HepG2 (cell line): ENCODE data around the gene PRSS38. TPM values are rescaled to one million over a fixed set of nuclear protein-coding genes. Genes with fewer than 3 reads are reported as not detected.

ENCODE experiments used
- ATAC-seq: fragments of 200-7000 bp; cut with Tn5 transposase; 3 replicates; pipeline ENCODE4 v1.9.1; 2020; ENCODE audit warnings: mild to moderate bottlenecking, moderate library complexity
- BruUV-seq: library from RNA; stranded (reverse); fragments of 400-500 nt; replicated peaks from 2 replicates; lab custom pipeline; 2021; lab: Mats Ljungman, UMichigan
- CTCF ChIA-PET: fragments of 300-600 bp; formaldehyde crosslinking; extraction: SDS; loops from one replicate; lab custom pipeline; 2021; ENCODE audit warnings: low total read pairs, inconsistent platforms, low intra/inter-chr PET ratio; lab: Yijun Ruan, JAX
- POLR2A ChIA-PET: fragments of 350-600 bp; sonication (Branson Sonifier 250); formaldehyde crosslinking; loops from one replicate; lab custom pipeline; 2020; ENCODE audit warnings: antibody characterized with exemption, inconsistent platforms; lab: Yijun Ruan, JAX
- DNase-seq: peaks from one replicate; pipeline ENCODE4 v3.0.0-alpha.2; 2015; ENCODE audit warnings: low spot score
- FAIRE-seq: peaks from 3 replicates; lab custom pipeline; 2011; peaks lifted over from hg19 to GRCh38; lab: Jason Lieb, UNC
- H2AFZ ChIP-seq: one replicate; pipeline ENCODE4 v1.6.1; 2011; ENCODE audit warnings: low read length, inconsistent platforms
- H3K27ac ChIP-seq: fragments of 300-600 bp; 3 replicates; pipeline ENCODE4 v1.8.0; 2011; ENCODE audit warnings: mixed run types, mild to moderate bottlenecking, mixed read lengths, low read length, inconsistent platforms; ENCODE audit not compliant: insufficient read depth; ENCODE audit errors: extremely low read length
- H3K27me3 ChIP-seq, 2 experiments: fragments of 200-600 bp in 1 of 2; 2 replicates in 1 of 2; 3 replicates in 1 of 2; pipeline versions ENCODE4 v1.6.0 to v1.8.0; 2011; ENCODE audit warnings: low read length in 2 of 2, mild to moderate bottlenecking in 2 of 2, moderate library complexity in 2 of 2, inconsistent platforms in 1 of 2; ENCODE audit not compliant: insufficient read depth in 2 of 2, control insufficient read depth in 1 of 2
- H3K36me3 ChIP-seq, 2 experiments: fragments of 200-600 bp in 1 of 2; replicated peaks in 1 of 2; 2 replicates in 1 of 2; 3 replicates in 1 of 2; pipeline versions ENCODE4 v1.5.1 to v1.8.0; 2011; ENCODE audit warnings: low read length in 2 of 2, inconsistent platforms in 1 of 2; ENCODE audit not compliant: insufficient read depth in 2 of 2, control insufficient read depth in 1 of 2
- H3K4me1 ChIP-seq: 2 replicates; pipeline ENCODE4 v1.5.1; 2012; ENCODE audit warnings: low read length, inconsistent platforms; ENCODE audit not compliant: insufficient read depth
- H3K4me2 ChIP-seq: 2 replicates; pipeline ENCODE4 v1.6.0; 2011; ENCODE audit warnings: low read depth, low read length, inconsistent platforms
- H3K4me3 ChIP-seq, 3 experiments: fragments of 200-600 bp in 1 of 3; sonication (generic), shearing (Covaris generic) in 1 of 3; replicated peaks in 1 of 3; 2 replicates each; pipeline ENCODE4 v1.5.1; 2011 to 2016; ENCODE audit warnings: low read length in 3 of 3, inconsistent platforms in 2 of 3, low read depth in 2 of 3, mild to moderate bottlenecking in 2 of 3, control low read depth in 1 of 3, mixed read lengths in 1 of 3; ENCODE audit not compliant: insufficient read depth in 1 of 3
- H3K79me2 ChIP-seq: one replicate; pipeline ENCODE4 v1.6.1; 2011; ENCODE audit warnings: low read length, inconsistent platforms; ENCODE audit not compliant: insufficient read depth
- H3K9ac ChIP-seq: 2 replicates; pipeline ENCODE4 v1.6.0; 2011; ENCODE audit warnings: mild to moderate bottlenecking, low read depth, low read length, inconsistent platforms; ENCODE audit not compliant: insufficient read depth
- H3K9me3 ChIP-seq: 2 replicates; pipeline ENCODE4 v1.5.1; 2012; ENCODE audit warnings: mild to moderate bottlenecking, low read length
- H4K20me1 ChIP-seq: 2 replicates; pipeline ENCODE4 v1.6.0; 2011; ENCODE audit warnings: inconsistent platforms, mild to moderate bottlenecking, low read length, moderate library complexity; ENCODE audit not compliant: insufficient read depth
- HIVEP1 ChIP-seq: sonication (generic); formaldehyde crosslinking; IDR thresholded peaks from 2 replicates; pipeline ENCODE4 v1.4.0; 2020; ENCODE audit warnings: mild to moderate bottlenecking, missing genetic modification reagents
- TIGD3 ChIP-seq: sonication (generic); formaldehyde crosslinking; IDR thresholded peaks from 2 replicates; pipeline ENCODE4 v1.5.1; 2020; ENCODE audit warnings: mild to moderate bottlenecking, missing genetic modification reagents, borderline replicate concordance
- YY1 ChIP-seq: IDR thresholded peaks from 2 replicates; pipeline ENCODE4 v1.6.1; 2011; ENCODE audit warnings: low read length, low read depth, moderate library complexity, mild to moderate bottlenecking; ENCODE audit not compliant: insufficient read depth, insufficient replicate concordance
- WGBS: methylation state at CpG from one replicate; pipeline ENCODE4 v1.1.6; 2017; ENCODE audit warnings: low lambda C conversion rate; 5-methylcytosine and 5-hydroxymethylcytosine counted together
- in situ Hi-C: cut with HindIII; loops from 2 replicates; pipeline ENCODE4 v1.10.0; 2017; ENCODE audit warnings: low pct_unique_long_range_greater_than_20kb; ENCODE audit not compliant: extremely low pct_ligation_motif_present
- intact Hi-C: fragments of 100-400 bp; cut with micrococcal nuclease; formaldehyde crosslinking; loops from one replicate; pipeline ENCODE4 v1.10.0; 2022; ENCODE audit not compliant: unreplicated experiment
- polyA plus RNA-seq, 8 experiments: library from polyadenylated mRNA; depleted of rRNA in 3 of 8; stranded (reverse) in 7 of 8; unstranded in 1 of 8; fragments of >200 nt; fragmentation: Illumina TruSeq in 4 of 8; extraction: Trizol in 4 of 8; gene quantifications; 2 replicates each; pipeline versions ENCODE4 v1.2.1 to v1.2.3, GENCODE V29; 2011 to 2016; ENCODE audit warnings: low read depth in 4 of 8, missing spikeins in 1 of 8, mixed read lengths in 1 of 8; ENCODE audit not compliant: insufficient read depth in 1 of 8
- total RNA-seq, 5 experiments: library from RNA; depleted of rRNA; stranded (reverse); fragments of >200 nt; fragmentation: Illumina TruSeq; extraction: Trizol; gene quantifications; 2 replicates each; pipeline ENCODE4 v1.2.3, GENCODE V29; 2016; ENCODE audit warnings: low read depth in 1 of 5

PRSS38 gene
- total and polyA plus RNA-seq, 2 of the 13 experiments (the other 11 are each of a cell fraction or from before 2014, with no cell fraction given) = not detected

- no peak for DNase-seq
- intact Hi-C loops = no loop called here
- H3K36me3 ChIP-seq = no peaks in the 10 kb centered on the region
- peaks cover 14 to 48% of the 10 kb centered on the region in 2 experiments for H3K27me3 ChIP-seq
- no peak overlapping the region for H3K4me2 ChIP-seq
- H3K79me2 ChIP-seq = no peaks in the 10 kb centered on the region
- no peak for TF ChIP-seq YY1
- TF ChIP-seq TIGD3 (CRISPR knock-in tag) = no peak
- no peak for TF ChIP-seq HIVEP1 (CRISPR knock-in tag)
- TF ChIP-seq, all 625 proteins: peak for 0
- ChIA-PET POLR2A (no interaction called here), CTCF (no interaction called here)
- Histone ChIP-seq H3K4me3 (no peak overlapping the region), H3K9me3 (no peaks in the 10 kb centered on the region), H2AFZ (no peak overlapping the region), H3K27ac (no peak overlapping the region), H4K20me1 (no peaks in the 10 kb centered on the region), H3K4me1 (peaks cover 9% of the 10 kb centered on the region), H3K9ac (no peak overlapping the region)
- FAIRE-seq (no peak), ATAC-seq (no peak)
- BruUV-seq = no TSS peak
- 0% methylated on average over 1 of the region's 10 CpGs for WGBS
- in situ Hi-C loops = no loop called here
Observed at GRCh38 chr1:227793079-227793947, 22.2 kb upstream of the PRSS38 start.
